Measurements from ENCODE around the gene PCDHA12. TPM values are rescaled to one million over a fixed set of nuclear protein-coding genes. Genes with fewer than 3 reads are reported as not detected.
A peak's percentile ranks its signal among the peaks of the same experiment; 100 is the strongest.

Gene PCDHA12
- total RNA-seq, 3 donors from 2014 or later = 0.48 to 6.9 (median 5.0) TPM

DNA sequence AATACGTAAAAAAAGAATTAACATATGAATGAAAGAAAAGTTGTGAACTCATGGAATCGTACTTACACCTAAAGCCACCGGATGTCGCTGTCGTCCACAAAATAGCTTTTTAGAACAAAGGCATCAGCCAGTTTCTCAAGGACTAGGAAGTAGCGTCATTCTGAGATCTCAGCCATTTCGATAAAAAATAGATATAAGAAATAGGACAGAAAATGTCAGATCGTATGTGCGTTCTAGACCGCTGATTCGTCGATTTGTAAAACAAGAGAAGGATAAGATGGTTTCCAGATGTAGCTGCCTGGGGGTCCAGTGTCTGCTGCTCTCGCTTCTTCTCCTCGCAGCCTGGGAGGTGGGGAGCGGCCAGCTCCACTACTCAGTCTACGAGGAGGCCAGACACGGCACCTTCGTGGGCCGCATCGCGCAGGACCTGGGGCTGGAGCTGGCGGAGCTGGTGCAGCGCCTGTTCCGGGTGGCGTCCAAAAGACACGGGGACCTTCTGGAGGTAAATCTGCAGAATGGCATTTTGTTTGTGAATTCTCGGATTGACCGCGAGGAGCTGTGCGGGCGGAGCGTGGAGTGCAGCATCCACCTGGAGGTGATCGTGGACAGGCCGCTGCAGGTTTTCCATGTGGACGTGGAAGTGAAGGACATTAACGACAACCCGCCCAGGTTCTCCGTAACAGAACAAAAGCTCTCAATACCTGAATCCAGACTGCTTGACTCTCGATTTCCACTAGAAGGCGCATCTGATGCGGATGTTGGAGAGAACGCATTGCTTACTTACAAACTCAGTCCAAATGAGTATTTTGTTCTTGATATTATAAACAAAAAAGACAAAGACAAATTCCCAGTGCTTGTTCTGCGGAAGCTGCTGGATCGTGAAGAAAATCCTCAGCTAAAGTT lies 19.1 kb upstream of the PCDHA12 start, which contains the start of gene PCDHA10:
PCDHA10 (plus strand) TSS at position 126 of the 903 bp plus-strand sequence; CDS start at position 278, 152 bp downstream.
- TF ChIP-seq POLR2A (IDR thresholded peaks at IDR 0.05) (no peak), CTCF (IDR thresholded peaks at IDR 0.05) (peak in 1 of 3 donors; percentile 38), POLR2AphosphoS5 (IDR thresholded peaks at IDR 0.05) (no peak)
- Histone ChIP-seq H3K27ac (peak within 1 kb of the TSS in 1 of 2 donors; percentile 63), H3K27me3 (peaks cover 0 to 3% of the 10 kb centered on the region in 2 donors), H3K9me3 (peaks cover 29 to 50% of the 10 kb centered on the region in 2 donors), H3K4me1 (no peaks in the 10 kb centered on the region), H3K36me3 (no peaks in the 10 kb centered on the region), H3K4me3 (peak within 1 kb of the TSS in 2 of 3 donors; percentile 49 to 61)
- intact Hi-C loops (cut with DNase I; ENCODE audit: low total_unique reads) = no loop called here
- DNase-seq (ENCODE audit: low spot score in 2 of 2) = no peak

DNA sequence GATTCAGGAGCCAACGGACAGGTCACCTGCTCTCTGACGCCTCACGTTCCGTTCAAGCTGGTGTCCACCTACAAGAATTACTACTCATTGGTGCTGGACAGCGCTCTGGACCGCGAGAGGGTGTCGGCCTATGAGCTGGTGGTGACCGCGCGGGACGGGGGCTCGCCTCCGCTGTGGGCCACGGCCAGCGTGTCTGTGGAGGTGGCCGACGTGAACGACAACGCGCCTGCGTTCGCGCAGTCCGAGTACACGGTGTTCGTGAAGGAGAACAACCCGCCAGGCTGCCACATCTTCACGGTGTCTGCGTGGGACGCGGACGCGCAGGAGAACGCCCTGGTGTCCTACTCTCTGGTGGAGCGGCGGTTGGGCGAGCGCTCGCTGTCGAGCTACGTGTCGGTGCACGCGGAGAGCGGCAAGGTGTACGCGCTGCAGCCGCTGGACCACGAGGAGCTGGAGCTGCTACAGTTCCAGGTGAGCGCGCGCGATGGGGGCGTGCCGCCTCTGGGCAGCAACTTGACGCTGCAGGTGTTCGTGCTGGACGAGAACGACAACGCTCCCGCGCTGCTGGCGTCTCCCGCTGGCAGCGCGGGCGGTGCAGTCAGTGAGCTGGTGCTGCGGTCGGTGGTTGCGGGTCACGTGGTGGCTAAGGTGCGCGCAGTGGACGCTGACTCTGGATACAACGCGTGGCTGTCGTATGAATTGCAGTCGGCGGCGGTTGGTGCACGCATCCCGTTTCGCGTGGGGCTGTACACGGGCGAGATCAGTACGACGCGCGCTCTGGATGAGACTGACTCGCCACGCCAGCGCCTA lies 17.7 kb upstream of the PCDHA12 start:
- Histone ChIP-seq H3K9me3 (peaks cover 40 to 62% of the 10 kb centered on the region in 2 donors), H3K27ac (no peak overlapping the region), H3K36me3 (no peaks in the 10 kb centered on the region), H3K4me1 (no peaks in the 10 kb centered on the region), H3K27me3 (peaks cover 0 to 3% of the 10 kb centered on the region in 2 donors), H3K4me3 (no peak overlapping the region)
- DNase-seq (ENCODE audit: low spot score in 2 of 2) = no peak
- no peak for TF ChIP-seq POLR2A (IDR thresholded peaks at IDR 0.05)
- TF ChIP-seq POLR2AphosphoS5 (IDR thresholded peaks at IDR 0.05) = no peak
- TF ChIP-seq CTCF (IDR thresholded peaks at IDR 0.05) = no peak
- intact Hi-C loops (cut with DNase I; ENCODE audit: low total_unique reads) = no loop called here

- Histone ChIP-seq H3K4me1 (no peaks in the 10 kb centered on the region), H3K36me3 (no peaks in the 10 kb centered on the region), H3K27me3 (peaks cover 0 to 3% of the 10 kb centered on the region in 2 donors), H3K4me3 (no peak overlapping the region), H3K27ac (no peak overlapping the region), H3K9me3 (peaks cover 45 to 67% of the 10 kb centered on the region in 2 donors)
- TF ChIP-seq POLR2A (IDR thresholded peaks at IDR 0.05) (no peak), POLR2AphosphoS5 (IDR thresholded peaks at IDR 0.05) (no peak), CTCF (IDR thresholded peaks at IDR 0.05) (no peak)
- intact Hi-C loops (cut with DNase I; ENCODE audit: low total_unique reads) = no loop called here
- no peak for DNase-seq (ENCODE audit: low spot score in 2 of 2)
These were observed 17.2 kb upstream of the PCDHA12 start for GRCh38 chr5:140857987-140858240.

GRCh38 chr5:140862441-140863295 lies 12.4 kb upstream of the PCDHA12 start:
- H3K36me3 ChIP-seq = no peaks in the 10 kb centered on the region
- H3K27ac ChIP-seq = no peak overlapping the region
- intact Hi-C loops (cut with DNase I; ENCODE audit: low total_unique reads) = no loop called here
- peaks cover 0 to 3% of the 10 kb centered on the region in 2 donors for H3K27me3 ChIP-seq
- no peak for DNase-seq (ENCODE audit: low spot score in 2 of 2)
- H3K9me3 ChIP-seq = peaks cover 27 to 57% of the 10 kb centered on the region in 2 donors
- TF ChIP-seq POLR2AphosphoS5 (IDR thresholded peaks at IDR 0.05) = no peak
- no peak for TF ChIP-seq CTCF (IDR thresholded peaks at IDR 0.05)
- TF ChIP-seq POLR2A (IDR thresholded peaks at IDR 0.05) = no peak
- no peak overlapping the region for H3K4me3 ChIP-seq
- no peaks in the 10 kb centered on the region for H3K4me1 ChIP-seq
